HepG2 (cell line): ENCODE measurements around the gene SFXN5. TPM values are rescaled to one million over a fixed set of nuclear protein-coding genes. Genes with fewer than 3 reads are reported as not detected.

Experiments
- CBX2 ChIP-seq, 2 experiments: fragments of 200-600 bp in 1 of 2; sonication (generic); formaldehyde crosslinking in 1 of 2; IDR thresholded peaks; 2 replicates each; pipeline versions ENCODE4 v1.7.0 to v1.8.1; 2018 to 2022; ENCODE audit warnings: low read depth in 2 of 2, low read length in 1 of 2, mild to moderate bottlenecking in 1 of 2, missing genetic modification reagents in 1 of 2
- DBP ChIP-seq: sonication (generic); formaldehyde crosslinking; IDR thresholded peaks from 2 replicates; pipeline ENCODE4 v1.4.0; 2020; ENCODE audit warnings: missing genetic modification reagents; ENCODE audit errors: not compliant biosample characterization
- DMAP1 ChIP-seq: IDR thresholded peaks from 2 replicates; pipeline ENCODE4 v1.6.1; 2016
- FIP1L1 ChIP-seq: fragments of 200-400 bp; formaldehyde crosslinking; IDR thresholded peaks from 2 replicates; pipeline ENCODE4 v1.6.1; 2018; ENCODE audit warnings: low read depth, mild to moderate bottlenecking, low read length, moderate library complexity, borderline replicate concordance; ENCODE audit not compliant: insufficient read depth
- HCFC1 ChIP-seq: fragments of 150-350 bp; IDR thresholded peaks from 2 replicates; pipeline ENCODE4 v1.6.1; 2014; ENCODE audit warnings: low read depth, low read length
- HNRNPH1 ChIP-seq: fragments of 200-400 bp; formaldehyde crosslinking; optimal IDR thresholded peaks from 2 replicates; pipeline ENCODE3; 2017; ENCODE audit warnings: mild to moderate bottlenecking, low read depth, low read length
- MAZ ChIP-seq, 2 experiments: sonication (generic) in 1 of 2; formaldehyde crosslinking in 1 of 2; IDR thresholded peaks; 2 replicates each; pipeline versions ENCODE4 v1.5.0 to v1.6.1; 2012 to 2020; ENCODE audit warnings: low read depth in 2 of 2, mild to moderate bottlenecking in 2 of 2, borderline replicate concordance in 1 of 2, improper control_type of control experiment in 1 of 2, low read length in 1 of 2, missing genetic modification reagents in 1 of 2, moderate library complexity in 1 of 2
- MIER2 ChIP-seq: IDR thresholded peaks from 2 replicates; pipeline ENCODE4 v1.6.1; 2016; ENCODE audit warnings: missing biosample characterization, missing genetic modification reagents
- NCOA5 ChIP-seq: sonication (generic); formaldehyde crosslinking; IDR thresholded peaks from 2 replicates; pipeline ENCODE4 v1.4.0; 2020; ENCODE audit warnings: missing genetic modification reagents
- PAXIP1 ChIP-seq: sonication (generic); formaldehyde crosslinking; conservative IDR thresholded peaks from 2 replicates; pipeline ENCODE4 v1.4.0; 2020; ENCODE audit warnings: mild to moderate bottlenecking, missing genetic modification reagents, moderate library complexity
- PHF21A ChIP-seq: sonication (generic); formaldehyde crosslinking; IDR thresholded peaks from 2 replicates; pipeline ENCODE4 v1.5.0; 2020; ENCODE audit warnings: mild to moderate bottlenecking, missing genetic modification reagents
- RBAK ChIP-seq: sonication (generic); formaldehyde crosslinking; IDR thresholded peaks from 2 replicates; pipeline ENCODE4 v1.5.1; 2020; ENCODE audit warnings: mild to moderate bottlenecking, missing genetic modification reagents
- SKI ChIP-seq: fragments of 450-650 bp; IDR thresholded peaks from one replicate; pipeline ENCODE4 v1.6.1; 2018; ENCODE audit warnings: mild to moderate bottlenecking; ENCODE audit not compliant: partially characterized antibody
- TEAD3 ChIP-seq: optimal IDR thresholded peaks from 2 replicates; pipeline ENCODE3; 2016; ENCODE audit warnings: borderline replicate concordance
- ZBTB46 ChIP-seq: sonication (generic); formaldehyde crosslinking; IDR thresholded peaks from 2 replicates; pipeline ENCODE4 v1.4.0; 2020; ENCODE audit warnings: mild to moderate bottlenecking, missing genetic modification reagents, borderline replicate concordance
- ZFP90 ChIP-seq: sonication (generic); formaldehyde crosslinking; IDR thresholded peaks from 2 replicates; pipeline ENCODE4 v1.8.0; 2022; ENCODE audit warnings: missing genetic modification reagents, mild to moderate bottlenecking, inconsistent platforms, borderline replicate concordance
- ZMAT3 ChIP-seq: sonication (generic); formaldehyde crosslinking; conservative IDR thresholded peaks from 2 replicates; pipeline ENCODE4 v1.7.0; 2021; ENCODE audit warnings: missing genetic modification reagents
- ZNF414 ChIP-seq: sonication (generic); formaldehyde crosslinking; IDR thresholded peaks from 2 replicates; pipeline ENCODE4 v1.5.0; 2020; ENCODE audit warnings: missing genetic modification reagents
- ZNF781 ChIP-seq: sonication (generic); formaldehyde crosslinking; IDR thresholded peaks from 2 replicates; pipeline ENCODE4 v1.5.1; 2020; ENCODE audit warnings: borderline replicate concordance, mild to moderate bottlenecking, missing genetic modification reagents; ENCODE audit errors: not compliant biosample characterization
- ZSCAN9 ChIP-seq: IDR thresholded peaks from 2 replicates; pipeline ENCODE4 v1.6.1; 2016; ENCODE audit warnings: borderline replicate concordance
- polyA plus RNA-seq, 8 experiments: library from polyadenylated mRNA; depleted of rRNA in 3 of 8; stranded (reverse) in 7 of 8; unstranded in 1 of 8; fragments of >200 nt; fragmentation: Illumina TruSeq in 4 of 8; extraction: Trizol in 4 of 8; gene quantifications; 2 replicates each; pipeline versions ENCODE4 v1.2.1 to v1.2.3, GENCODE V29; 2011 to 2016; ENCODE audit warnings: low read depth in 4 of 8, missing spikeins in 1 of 8, mixed read lengths in 1 of 8; ENCODE audit not compliant: insufficient read depth in 1 of 8
- total RNA-seq, 5 experiments: library from RNA; depleted of rRNA; stranded (reverse); fragments of >200 nt; fragmentation: Illumina TruSeq; extraction: Trizol; gene quantifications; 2 replicates each; pipeline ENCODE4 v1.2.3, GENCODE V29; 2016; ENCODE audit warnings: low read depth in 1 of 5

SFXN5 gene
- total and polyA plus RNA-seq, 2 of the 13 experiments (the other 11 are each of a cell fraction or from before 2014, with no cell fraction given): 34.9 to 37.4 TPM

- TF ChIP-seq PAXIP1 (CRISPR knock-in tag) (0 out of 2 replicates have a peak, but pooled peaks have one; percentile 29), PHF21A (CRISPR knock-in tag) (no peak; the same call in none of the 2 replicates), HCFC1 (peak; percentile 94), TEAD3 (CRISPR knock-in tag) (peak; percentile 31), DMAP1 (CRISPR knock-in tag) (peak; percentile 83), DBP (CRISPR knock-in tag) (peak; percentile 22), FIP1L1 (peak; percentile 71; the same call in 1 of the 2 replicates), SKI (peak; percentile 9), ZNF414 (CRISPR knock-in tag) (peak; percentile 62; the same call in 1 of the 2 replicates), ZMAT3 (peak; percentile 71; the same call in 1 of the 2 replicates), RBAK (CRISPR knock-in tag) (0 out of 2 replicates have a peak, but pooled peaks have one; percentile 25), ZBTB46 (CRISPR knock-in tag) (0 out of 2 replicates have a peak, but pooled peaks have one; percentile 78), ZFP90 (CRISPR knock-in tag) (peak; percentile 39; the same call in 1 of the 2 replicates), NCOA5 (CRISPR knock-in tag) (no peak), ZNF781 (CRISPR knock-in tag) (peak; percentile 36), MAZ (IDR thresholded peaks at IDR 0.05; ENCODE audit: borderline replicate concordance, low read depth, low read length) (peak; percentile 62), MAZ (CRISPR knock-in tag; IDR thresholded peaks at IDR 0.05; ENCODE audit: low read depth) (peak; percentile 89), CBX2 (IDR thresholded peaks at IDR 0.05; ENCODE audit: low read depth, low read length) (no peak), CBX2 (CRISPR knock-in tag; IDR thresholded peaks at IDR 0.05; ENCODE audit: low read depth) (no peak), HNRNPH1 (no peak), MIER2 (CRISPR knock-in tag) (peak; percentile 46; the same call in 1 of the 2 replicates), ZSCAN9 (CRISPR knock-in tag) (peak; percentile 36; the same call in 1 of the 2 replicates)
Measured at GRCh38 chr2:73071360-73072128, at the start of gene SFXN5 (continued).
